ENCODE data around the gene DPP8. TPM values are rescaled to one million over a fixed set of nuclear protein-coding genes. Genes with fewer than 3 reads are reported as not detected.

DPP8 gene
- total RNA-seq, 1 experiment from 2014 or later = 29.6 TPM

DNA sequence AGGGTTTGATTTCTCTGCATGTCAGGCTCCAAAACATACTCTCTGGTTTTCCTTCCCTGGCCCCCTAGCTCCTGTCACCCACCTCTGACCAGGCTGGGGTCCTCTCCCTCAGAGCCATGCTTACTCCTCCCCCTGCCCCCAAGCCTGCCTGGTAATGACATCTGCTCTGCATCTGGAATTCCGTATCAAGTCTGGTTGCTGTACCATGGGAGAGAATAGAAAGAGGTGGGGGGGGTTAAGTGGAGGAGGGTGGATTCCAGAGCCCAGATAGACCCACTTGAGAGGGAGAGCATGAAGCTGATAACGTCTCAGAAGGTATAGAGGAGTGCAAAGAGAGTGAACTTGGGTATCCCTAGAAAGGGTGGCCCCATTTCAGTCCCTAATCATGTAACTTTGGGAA, 98.9 kb downstream of the DPP8 start:
- ChIA-PET POLR2A (ENCODE audit: low non-redundant PET) (interaction anchor here (0.7 kb wide), 1 partner anchor 756 kb away, joined by 13 read pairs; no protein-coding TSS in a partner anchor), CTCF (no interaction called here)
- Histone ChIP-seq H3K9me3 (ENCODE audit: low read depth, low read length, poor library complexity, severe bottlenecking) (no peaks in the 10 kb centered on the region), H3K4me1 (ENCODE audit: insufficient read depth, low read length, poor library complexity, severe bottlenecking) (peaks cover 49% of the 10 kb centered on the region), H3K4me3 (ENCODE audit: low read depth, low read length, poor library complexity, severe bottlenecking) (no peak overlapping the region), H3K27me3 (replicated peaks; ENCODE audit: insufficient read depth, low read depth, low read length, poor library complexity) (no peaks in the 10 kb centered on the region), H3K36me3 (ENCODE audit: insufficient read depth, low read length, poor library complexity, severe bottlenecking) (no peaks in the 10 kb centered on the region), H3K27ac (ENCODE audit: low read depth, low read length, poor library complexity, severe bottlenecking) (no peak overlapping the region)
- DNase-seq (ENCODE audit: low spot score) = no peak
- intact Hi-C loops (cut with micrococcal nuclease; ENCODE audit: unreplicated experiment) = no loop called here
- no TSS peak for BruUV-seq (replicated peaks)
- TF ChIP-seq EZH2 (IDR thresholded peaks at IDR 0.05; ENCODE audit: borderline replicate concordance, low read depth, low read length, poor library complexity, severe bottlenecking) = no peak
- no peak for TF ChIP-seq CTCF (conservative IDR thresholded peaks at IDR 0.05; ENCODE audit: low read depth, low read length)

- Histone ChIP-seq H3K27ac (ENCODE audit: low read depth, low read length, poor library complexity, severe bottlenecking) (peak overlapping the region; percentile 70), H3K27me3 (replicated peaks; ENCODE audit: insufficient read depth, low read depth, low read length, poor library complexity) (no peaks in the 10 kb centered on the region), H3K9me3 (ENCODE audit: low read depth, low read length, poor library complexity, severe bottlenecking) (no peaks in the 10 kb centered on the region), H3K4me3 (ENCODE audit: low read depth, low read length, poor library complexity, severe bottlenecking) (no peak overlapping the region), H3K36me3 (ENCODE audit: insufficient read depth, low read length, poor library complexity, severe bottlenecking) (no peaks in the 10 kb centered on the region), H3K4me1 (ENCODE audit: insufficient read depth, low read length, poor library complexity, severe bottlenecking) (peaks cover 49% of the 10 kb centered on the region)
- no peak for TF ChIP-seq CTCF (conservative IDR thresholded peaks at IDR 0.05; ENCODE audit: low read depth, low read length)
- no peak for TF ChIP-seq EZH2 (IDR thresholded peaks at IDR 0.05; ENCODE audit: borderline replicate concordance, low read depth, low read length, poor library complexity, severe bottlenecking)
- ChIA-PET CTCF (no interaction called here), POLR2A (ENCODE audit: low non-redundant PET) (interaction anchor here (1.1 to 1.4 kb wide), 2 partner anchors 112 to 162 kb away, joined by 4 read pairs; partner anchors contain the start of gene RNU5B-1)
- DNase-seq (ENCODE audit: low spot score) = peak; percentile 81
- intact Hi-C loops (cut with micrococcal nuclease; ENCODE audit: unreplicated experiment) = no loop called here
- no TSS peak for BruUV-seq (replicated peaks)
Observed at GRCh38 chr15:65416845-65417416, 100.6 kb downstream of the DPP8 start.

- Histone ChIP-seq H3K27me3 (replicated peaks; ENCODE audit: insufficient read depth, low read depth, low read length, poor library complexity) (no peaks in the 10 kb centered on the region), H3K36me3 (ENCODE audit: insufficient read depth, low read length, poor library complexity, severe bottlenecking) (no peaks in the 10 kb centered on the region), H3K4me1 (ENCODE audit: insufficient read depth, low read length, poor library complexity, severe bottlenecking) (peaks cover 36% of the 10 kb centered on the region), H3K9me3 (ENCODE audit: low read depth, low read length, poor library complexity, severe bottlenecking) (no peaks in the 10 kb centered on the region), H3K4me3 (ENCODE audit: low read depth, low read length, poor library complexity, severe bottlenecking) (no peak overlapping the region), H3K27ac (ENCODE audit: low read depth, low read length, poor library complexity, severe bottlenecking) (peak overlapping the region; percentile 56)
- intact Hi-C loops (cut with micrococcal nuclease; ENCODE audit: unreplicated experiment) = no loop called here
- BruUV-seq (replicated peaks) = no TSS peak
- DNase-seq (ENCODE audit: low spot score) = peak; percentile 94
- no peak for TF ChIP-seq EZH2 (IDR thresholded peaks at IDR 0.05; ENCODE audit: borderline replicate concordance, low read depth, low read length, poor library complexity, severe bottlenecking)
- TF ChIP-seq CTCF (conservative IDR thresholded peaks at IDR 0.05; ENCODE audit: low read depth, low read length) = 0 out of 2 replicates have a peak, but pooled peaks have one; percentile 21
- ChIA-PET CTCF (interaction anchor here (0.6 kb wide), 2 partner anchors 16 to 74 kb away, joined by 4 to 14 read pairs; no protein-coding TSS in a partner anchor), POLR2A (ENCODE audit: low non-redundant PET) (interaction anchor here (0.6 kb wide), 1 partner anchor 128 kb away, joined by 4 read pairs; no protein-coding TSS in a partner anchor)
Observed at GRCh38 chr15:65414841-65415621, 102.5 kb downstream of the DPP8 start.
